ENCODE data around the gene LETM1. TPM values are rescaled to one million over a fixed set of nuclear protein-coding genes. Genes with fewer than 3 reads are reported as not detected.
"Not testable (repeated sequence)": the region's sequence is repeated elsewhere in the genome, so short reads cannot be mapped to it uniquely, and the experiment has no call there.

The LETM1 gene
- total and polyA plus RNA-seq, 4 experiments from 2014 or later: 6.5 to 42.8 (median 25.5) TPM

- peaks cover 0 to 1% (median 0%) of the 10 kb centered on the region in 8 donors for H3K9me3 Mint-ChIP-seq
- H3K4me3 Mint-ChIP-seq: no peak overlapping the region
- CTCF ChIA-PET (ENCODE audit: partially characterized antibody): interaction anchor here (0.9 kb wide), 1 partner anchor 107 kb away, joined by 4 read pairs; no protein-coding TSS in a partner anchor
- intact Hi-C loops (cut with micrococcal nuclease): no loop called here
- Histone ChIP-seq H3K9me3 (ENCODE audit: control insufficient read depth in 1 of 2, low read length in 2 of 2) (no peaks in the 10 kb centered on the region), H3K36me3 (ENCODE audit: insufficient read depth, low read length) (peaks cover 48% of the 10 kb centered on the region), H3K4me3 (ENCODE audit: low read length in 2 of 2) (no peak overlapping the region), H3K27me3 (ENCODE audit: insufficient read depth, low read length) (no peaks in the 10 kb centered on the region), H3K27ac (ENCODE audit: low read depth, low read length) (no peak overlapping the region), H3K4me1 (ENCODE audit: insufficient read depth, low read length) (no peaks in the 10 kb centered on the region)
- H3K36me3 Mint-ChIP-seq: peaks cover 27 to 60% of the 10 kb centered on the region in 2 donors
- DNase-seq: no peak
- POLR2A ChIA-PET (ENCODE audit: partially characterized antibody): no interaction called here
- no peaks in the 10 kb centered on the region for H3K27me3 Mint-ChIP-seq
- H3K27ac Mint-ChIP-seq: no peak overlapping the region
- peaks cover 0 to 11% (median 2%) of the 10 kb centered on the region in 4 donors for H3K4me1 Mint-ChIP-seq
These were observed 18.9 kb downstream of the LETM1 start for GRCh38 chr4:1837069-1837468.

GRCh38 chr4:1836650-1837049 lies 19.3 kb downstream of the LETM1 start:
- ChIA-PET POLR2A (ENCODE audit: partially characterized antibody) (no interaction called here), CTCF (ENCODE audit: partially characterized antibody) (no interaction called here)
- Histone ChIP-seq H3K4me3 (ENCODE audit: low read length in 2 of 2) (no peak overlapping the region), H3K9me3 (ENCODE audit: control insufficient read depth in 1 of 2, low read length in 2 of 2) (no peaks in the 10 kb centered on the region), H3K27me3 (ENCODE audit: insufficient read depth, low read length) (no peaks in the 10 kb centered on the region), H3K27ac (ENCODE audit: low read depth, low read length) (no peak overlapping the region), H3K36me3 (ENCODE audit: insufficient read depth, low read length) (peaks cover 53% of the 10 kb centered on the region), H3K4me1 (ENCODE audit: insufficient read depth, low read length) (no peaks in the 10 kb centered on the region)
- H3K27ac Mint-ChIP-seq: no peak overlapping the region
- H3K9me3 Mint-ChIP-seq: peaks cover 0 to 1% (median 0%) of the 10 kb centered on the region in 8 donors
- H3K36me3 Mint-ChIP-seq: peaks cover 30 to 62% of the 10 kb centered on the region in 2 donors
- H3K4me3 Mint-ChIP-seq: no peak overlapping the region
- intact Hi-C loops (cut with micrococcal nuclease): no loop called here
- no peak for DNase-seq
- peaks cover 0 to 6% (median 2%) of the 10 kb centered on the region in 4 donors for H3K4me1 Mint-ChIP-seq
- no peaks in the 10 kb centered on the region for H3K27me3 Mint-ChIP-seq

GRCh38 chr4:1835836-1836235 lies 20.1 kb downstream of the LETM1 start:
- H3K27ac ChIP-seq (ENCODE audit: low read depth, low read length); H3K4me1 ChIP-seq (ENCODE audit: insufficient read depth, low read length); H3K27me3 Mint-ChIP-seq; intact Hi-C loops (cut with micrococcal nuclease); H3K9me3 Mint-ChIP-seq; H3K4me3 ChIP-seq (ENCODE audit: low read length in 2 of 2); H3K27ac Mint-ChIP-seq; H3K4me3 Mint-ChIP-seq; DNase-seq; H3K9me3 ChIP-seq (ENCODE audit: control insufficient read depth in 1 of 2, low read length in 2 of 2); POLR2A ChIA-PET (ENCODE audit: partially characterized antibody); CTCF ChIA-PET (ENCODE audit: partially characterized antibody); H3K4me1 Mint-ChIP-seq; H3K27me3 ChIP-seq (ENCODE audit: insufficient read depth, low read length): not testable (repeated sequence)
- H3K36me3 Mint-ChIP-seq: peaks cover 34 to 60% of the 10 kb centered on the region in 2 donors
- peaks cover 57% of the 10 kb centered on the region for H3K36me3 ChIP-seq (ENCODE audit: insufficient read depth, low read length)

- Mint-ChIP-seq H3K27me3 (no peaks in the 10 kb centered on the region), H3K36me3 (peaks cover 44 to 60% of the 10 kb centered on the region in 2 donors), H3K27ac (no peak overlapping the region), H3K4me3 (no peak overlapping the region), H3K4me1 (peaks cover 0 to 7% (median 4%) of the 10 kb centered on the region in 4 donors), H3K9me3 (peaks cover 0 to 1% (median 0%) of the 10 kb centered on the region in 8 donors)
- Histone ChIP-seq H3K4me1 (ENCODE audit: insufficient read depth, low read length) (no peaks in the 10 kb centered on the region), H3K4me3 (ENCODE audit: low read length in 2 of 2) (no peak overlapping the region), H3K27ac (ENCODE audit: low read depth, low read length) (no peak overlapping the region), H3K27me3 (ENCODE audit: insufficient read depth, low read length) (no peaks in the 10 kb centered on the region), H3K36me3 (ENCODE audit: insufficient read depth, low read length) (peaks cover 56% of the 10 kb centered on the region), H3K9me3 (ENCODE audit: control insufficient read depth in 1 of 2, low read length in 2 of 2) (no peaks in the 10 kb centered on the region)
- DNase-seq: no peak
- ChIA-PET POLR2A (ENCODE audit: partially characterized antibody) (no interaction called here), CTCF (ENCODE audit: partially characterized antibody) (no interaction called here)
- intact Hi-C loops (cut with micrococcal nuclease): no loop called here
These were observed 21.7 kb downstream of the LETM1 start for GRCh38 chr4:1834047-1834775.

GRCh38 chr4:1833307-1834046 lies 22.5 kb downstream of the LETM1 start:
- H3K4me3 Mint-ChIP-seq: no peak overlapping the region
- H3K4me1 Mint-ChIP-seq: peaks cover 0 to 7% (median 4%) of the 10 kb centered on the region in 4 donors
- Histone ChIP-seq H3K27me3 (ENCODE audit: insufficient read depth, low read length) (no peaks in the 10 kb centered on the region), H3K4me1 (ENCODE audit: insufficient read depth, low read length) (no peaks in the 10 kb centered on the region), H3K36me3 (ENCODE audit: insufficient read depth, low read length) (peaks cover 56% of the 10 kb centered on the region), H3K9me3 (ENCODE audit: control insufficient read depth in 1 of 2, low read length in 2 of 2) (no peaks in the 10 kb centered on the region), H3K4me3 (ENCODE audit: low read length in 2 of 2) (no peak overlapping the region), H3K27ac (ENCODE audit: low read depth, low read length) (no peak overlapping the region)
- ChIA-PET POLR2A (ENCODE audit: partially characterized antibody) (no interaction called here), CTCF (ENCODE audit: partially characterized antibody) (no interaction called here)
- peaks cover 42 to 55% of the 10 kb centered on the region in 2 donors for H3K36me3 Mint-ChIP-seq
- no peaks in the 10 kb centered on the region for H3K27me3 Mint-ChIP-seq
- H3K27ac Mint-ChIP-seq: no peak overlapping the region
- no peak for DNase-seq
- intact Hi-C loops (cut with micrococcal nuclease): no loop called here
- H3K9me3 Mint-ChIP-seq: peaks cover 0 to 1% (median 0%) of the 10 kb centered on the region in 8 donors

GRCh38 chr4:1832690-1833089 lies 23.3 kb downstream of the LETM1 start:
- Histone ChIP-seq H3K27ac (ENCODE audit: low read depth, low read length) (no peak overlapping the region), H3K4me1 (ENCODE audit: insufficient read depth, low read length) (no peaks in the 10 kb centered on the region), H3K9me3 (ENCODE audit: control insufficient read depth in 1 of 2, low read length in 2 of 2) (no peaks in the 10 kb centered on the region), H3K27me3 (ENCODE audit: insufficient read depth, low read length) (no peaks in the 10 kb centered on the region), H3K4me3 (ENCODE audit: low read length in 2 of 2) (no peak overlapping the region), H3K36me3 (ENCODE audit: insufficient read depth, low read length) (peaks cover 56% of the 10 kb centered on the region)
- ChIA-PET POLR2A (ENCODE audit: partially characterized antibody) (no interaction called here), CTCF (ENCODE audit: partially characterized antibody) (no interaction called here)
- intact Hi-C loops (cut with micrococcal nuclease): no loop called here
- no peak for DNase-seq
- Mint-ChIP-seq H3K4me3 (no peak overlapping the region), H3K36me3 (peaks cover 42 to 53% of the 10 kb centered on the region in 2 donors), H3K9me3 (peaks cover 0 to 1% (median 0%) of the 10 kb centered on the region in 8 donors), H3K27ac (no peak overlapping the region), H3K4me1 (peaks cover 0 to 7% (median 4%) of the 10 kb centered on the region in 4 donors), H3K27me3 (no peaks in the 10 kb centered on the region)

- Histone ChIP-seq H3K9me3 (ENCODE audit: control insufficient read depth in 1 of 2, low read length in 2 of 2) (no peaks in the 10 kb centered on the region), H3K36me3 (ENCODE audit: insufficient read depth, low read length) (peaks cover 55% of the 10 kb centered on the region), H3K4me3 (ENCODE audit: low read length in 2 of 2) (no peak overlapping the region), H3K27ac (ENCODE audit: low read depth, low read length) (no peak overlapping the region), H3K27me3 (ENCODE audit: insufficient read depth, low read length) (no peaks in the 10 kb centered on the region), H3K4me1 (ENCODE audit: insufficient read depth, low read length) (no peaks in the 10 kb centered on the region)
- CTCF ChIA-PET (ENCODE audit: partially characterized antibody): no interaction called here
- H3K27me3 Mint-ChIP-seq: no peaks in the 10 kb centered on the region
- intact Hi-C loops (cut with micrococcal nuclease): no loop called here
- H3K36me3 Mint-ChIP-seq: peaks cover 41 to 52% of the 10 kb centered on the region in 2 donors
- no peak overlapping the region for H3K4me3 Mint-ChIP-seq
- peaks cover 0 to 1% (median 0%) of the 10 kb centered on the region in 8 donors for H3K9me3 Mint-ChIP-seq
- H3K27ac Mint-ChIP-seq: no peak overlapping the region
- POLR2A ChIA-PET (ENCODE audit: partially characterized antibody): no interaction called here
- no peak for DNase-seq
- H3K4me1 Mint-ChIP-seq: peaks cover 0 to 7% (median 4%) of the 10 kb centered on the region in 4 donors
These were observed 24.6 kb downstream of the LETM1 start for GRCh38 chr4:1831331-1831730.
